SU-DHL-6 (cell line): ENCODE results near the gene CNTNAP1.

Experiments used
- H2AFZ ChIP-seq: fragments of 200-600 bp; sonication (generic); 2 replicates; pipeline ENCODE4 v1.6.1; 2014; ENCODE audit warnings: low read depth, mild to moderate bottlenecking, moderate library complexity, mixed read lengths, antibody characterized with exemption, low read length; ENCODE audit not compliant: severe bottlenecking
- H3F3A ChIP-seq: fragments of 200-600 bp; shearing (Covaris generic); 2 replicates; pipeline ENCODE4 v1.6.0; 2016; ENCODE audit warnings: antibody characterized with exemption, mild to moderate bottlenecking; ENCODE audit not compliant: insufficient read depth
- H3K27ac ChIP-seq: fragments of 200-600 bp; sonication (generic); 2 replicates; pipeline ENCODE4 v1.5.1; 2016; ENCODE audit warnings: low read depth, mild to moderate bottlenecking, low read length, moderate library complexity, mixed read lengths
- H3K27me3 ChIP-seq: fragments of 200-600 bp; sonication (generic), shearing (Covaris generic); 2 replicates; pipeline ENCODE4 v1.6.0; 2014; ENCODE audit warnings: mild to moderate bottlenecking, low read length
- H3K36me3 ChIP-seq: fragments of 200-600 bp; sonication (generic); 2 replicates; pipeline ENCODE4 v1.6.1; 2014; ENCODE audit warnings: mild to moderate bottlenecking, low read length, mixed read lengths
- H3K4me2 ChIP-seq: fragments of 300-600, 200-600 bp; shearing (Covaris generic), sonication (generic); 2 replicates; pipeline ENCODE4 v1.6.0; 2014; ENCODE audit warnings: low read length, low read depth, mild to moderate bottlenecking; ENCODE audit not compliant: poor library complexity, severe bottlenecking
- H3K4me3 ChIP-seq: fragments of 200-600 bp; sonication (generic); 2 replicates; pipeline ENCODE4 v1.5.1; 2014; ENCODE audit warnings: antibody characterized with exemption, low read length, mild to moderate bottlenecking, mixed read lengths; ENCODE audit not compliant: insufficient read depth, poor library complexity, severe bottlenecking
- H3K79me2 ChIP-seq: fragments of 200-600 bp; sonication (generic); 2 replicates; pipeline ENCODE4 v1.6.1; 2014; ENCODE audit warnings: mild to moderate bottlenecking, low read length, moderate library complexity; ENCODE audit not compliant: insufficient read depth
- H3K9ac ChIP-seq: fragments of 200-600 bp; sonication (generic); 2 replicates; pipeline ENCODE4 v1.7.0; 2014; ENCODE audit warnings: mild to moderate bottlenecking, low read length
- H3K9me2 ChIP-seq: fragments of 200-600 bp; sonication (generic); replicated peaks from 2 replicates; pipeline ENCODE4 v1.6.1; 2014; ENCODE audit warnings: low read length; ENCODE audit not compliant: insufficient read depth
- H3K9me3 ChIP-seq: fragments of 200-600 bp; sonication (generic); 2 replicates; pipeline ENCODE4 v1.6.1; 2014; ENCODE audit warnings: low read length, mixed read lengths; ENCODE audit not compliant: insufficient read depth
- H4K20me1 ChIP-seq: fragments of 200-600 bp; sonication (generic); 2 replicates; pipeline ENCODE4 v1.6.1; 2014; ENCODE audit warnings: low read depth, mild to moderate bottlenecking, antibody characterized with exemption, low read length, moderate library complexity, mixed read lengths
- CTCF ChIP-seq: fragments of 200-600 bp; sonication (generic); IDR thresholded peaks from one replicate; pipeline ENCODE4 v1.5.1; 2017; ENCODE audit warnings: antibody characterized with exemption, mild to moderate bottlenecking, low read length, moderate library complexity; ENCODE audit not compliant: insufficient read depth, poor library complexity, severe bottlenecking
- EZH2phosphoT487 ChIP-seq: fragments of 200-600 bp; sonication (generic), shearing (Covaris generic); conservative IDR thresholded peaks from 2 replicates; pipeline ENCODE4 v1.6.1; 2018; ENCODE audit warnings: mild to moderate bottlenecking, antibody characterized with exemption, low read length, moderate library complexity, mixed read lengths

Gene CNTNAP1

GRCh38 chr17:42692489-42692888 is 10.2 kb downstream of the CNTNAP1 start:
- Histone ChIP-seq H2AFZ (no peak overlapping the region), H3K27me3 (no peaks in the 10 kb centered on the region), H3K4me2 (no peak overlapping the region), H3K79me2 (no peaks in the 10 kb centered on the region), H3K4me3 (no peak overlapping the region), H3K9me2 (no peaks in the 10 kb centered on the region), H3K9ac (no peak overlapping the region), H4K20me1 (no peaks in the 10 kb centered on the region), H3K27ac (no peak overlapping the region), H3K36me3 (no peaks in the 10 kb centered on the region), H3K9me3 (no peaks in the 10 kb centered on the region), H3F3A (no peaks in the 10 kb centered on the region)
- no peak for TF ChIP-seq CTCF
- no peak for TF ChIP-seq EZH2phosphoT487

- H4K20me1 ChIP-seq: no peaks in the 10 kb centered on the region
- TF ChIP-seq EZH2phosphoT487 (no peak), CTCF (no peak)
- H3K27ac ChIP-seq: no peak overlapping the region
- no peaks in the 10 kb centered on the region for H3K27me3 ChIP-seq
- no peak overlapping the region for H3K4me3 ChIP-seq
- H3F3A ChIP-seq: no peaks in the 10 kb centered on the region
- no peak overlapping the region for H2AFZ ChIP-seq
- no peaks in the 10 kb centered on the region for H3K79me2 ChIP-seq
- H3K9ac ChIP-seq: no peak overlapping the region
- H3K9me2 ChIP-seq: no peaks in the 10 kb centered on the region
- H3K36me3 ChIP-seq: no peaks in the 10 kb centered on the region
- H3K4me2 ChIP-seq: no peak overlapping the region
- H3K9me3 ChIP-seq: no peaks in the 10 kb centered on the region
Observed at GRCh38 chr17:42694524-42694923, 12.2 kb downstream of the CNTNAP1 start.

- Histone ChIP-seq H3K9me2 (no peaks in the 10 kb centered on the region), H3K79me2 (no peaks in the 10 kb centered on the region), H3K4me3 (no peak overlapping the region), H3K9ac (no peak overlapping the region), H4K20me1 (no peaks in the 10 kb centered on the region), H3K27ac (no peak overlapping the region), H3K4me2 (no peak overlapping the region), H3K27me3 (no peaks in the 10 kb centered on the region), H3K9me3 (no peaks in the 10 kb centered on the region), H3F3A (no peaks in the 10 kb centered on the region), H3K36me3 (no peaks in the 10 kb centered on the region), H2AFZ (no peak overlapping the region)
- TF ChIP-seq EZH2phosphoT487: no peak
- TF ChIP-seq CTCF: no peak
Observed at GRCh38 chr17:42695500-42695899, 13.2 kb downstream of the CNTNAP1 start.
